Measurements from ENCODE around the gene IL13. TPM values are rescaled to one million over a fixed set of nuclear protein-coding genes. Genes with fewer than 3 reads are reported as not detected.
"Not testable (repeated sequence)": the region's sequence is repeated elsewhere in the genome, so short reads cannot be mapped to it uniquely, and the experiment has no call there.

Gene IL13
- total RNA-seq, 1 experiment from 2014 or later, result not detected

GRCh38 chr5:132629230-132629944 is 28.6 kb upstream of the IL13 start:
- no peak for DNase-seq (ENCODE audit: low spot score)

GRCh38 chr5:132633587-132633986 is 24.4 kb upstream of the IL13 start:
- H3K4me1 Mint-ChIP-seq; CTCF ChIA-PET; H3K27ac Mint-ChIP-seq; H3K27me3 Mint-ChIP-seq (ENCODE audit: low read depth); DNase-seq (ENCODE audit: low spot score); ATAC-seq; H3K4me3 Mint-ChIP-seq; H3K9me3 Mint-ChIP-seq: not testable (repeated sequence)
- POLR2A ChIA-PET, result interaction anchor here (0.5 kb wide), 1 partner anchor 75 kb away, joined by 6 read pairs; no protein-coding TSS in a partner anchor
- H3K36me3 Mint-ChIP-seq, result peaks cover 15% of the 10 kb centered on the region

More at GRCh38 chr5:132629230-132629944, 28.6 kb upstream of the IL13 start:
- Mint-ChIP-seq H3K27ac (no peak overlapping the region), H3K4me3 (no peak overlapping the region), H3K9me3 (no peaks in the 10 kb centered on the region), H3K36me3 (peaks cover 4% of the 10 kb centered on the region), H3K4me1 (no peaks in the 10 kb centered on the region), H3K27me3 (ENCODE audit: low read depth) (no peaks in the 10 kb centered on the region)
- ChIA-PET CTCF (interaction anchor here (0.9 kb wide), 1 partner anchor 86 kb away, joined by 3 read pairs; no protein-coding TSS in a partner anchor), POLR2A (no interaction called here)
- no peak for ATAC-seq
- no peak for TF ChIP-seq GRHL2 (CRISPR knock-in tag; IDR thresholded peaks at IDR 0.05; ENCODE audit: insufficient replicate concordance, severe bottlenecking)
- TF ChIP-seq NFE2L1 (CRISPR knock-in tag; IDR thresholded peaks at IDR 0.05), result no peak
- TF ChIP-seq PRDM15 (CRISPR knock-in tag; IDR thresholded peaks at IDR 0.05), result no peak

- ATAC-seq (no peak), DNase-seq (ENCODE audit: low spot score) (no peak)
- ChIA-PET CTCF (no interaction called here), POLR2A (no interaction called here)
- Mint-ChIP-seq H3K4me1 (no peaks in the 10 kb centered on the region), H3K27ac (no peak overlapping the region), H3K27me3 (ENCODE audit: low read depth) (no peaks in the 10 kb centered on the region), H3K9me3 (no peaks in the 10 kb centered on the region), H3K36me3 (peaks cover 20% of the 10 kb centered on the region), H3K4me3 (no peak overlapping the region)
- TF ChIP-seq ZNF671 (CRISPR knock-in tag; IDR thresholded peaks at IDR 0.05), result no peak
These were observed 22.1 kb upstream of the IL13 start for GRCh38 chr5:132635873-132636272.

- H3K9me3 Mint-ChIP-seq, result no peaks in the 10 kb centered on the region
These were observed 20.7 kb upstream of the IL13 start for GRCh38 chr5:132637241-132637640.

More at GRCh38 chr5:132637241-132637640, 20.7 kb upstream of the IL13 start:
- Mint-ChIP-seq H3K36me3 (peaks cover 27% of the 10 kb centered on the region), H3K27ac (no peak overlapping the region), H3K4me3 (no peak overlapping the region), H3K27me3 (ENCODE audit: low read depth) (no peaks in the 10 kb centered on the region), H3K4me1 (no peaks in the 10 kb centered on the region)
- DNase-seq (ENCODE audit: low spot score), result no peak
- POLR2A ChIA-PET, result no interaction called here
- CTCF ChIA-PET, result no interaction called here
- ATAC-seq, result no peak
- TF ChIP-seq NFATC4 (CRISPR knock-in tag; IDR thresholded peaks at IDR 0.05), result no peak
- no peak for TF ChIP-seq FOXP4 (CRISPR knock-in tag; IDR thresholded peaks at IDR 0.05)
- no peak for TF ChIP-seq RORB (CRISPR knock-in tag; IDR thresholded peaks at IDR 0.05)
- TF ChIP-seq ATF2 (CRISPR knock-in tag; IDR thresholded peaks at IDR 0.05; ENCODE audit: borderline replicate concordance, low read depth), result no peak
- no peak for TF ChIP-seq NFYB (CRISPR knock-in tag; conservative IDR thresholded peaks at IDR 0.05; ENCODE audit: low read depth)
- TF ChIP-seq ERG (CRISPR knock-in tag; IDR thresholded peaks at IDR 0.05), result no peak
- no peak for TF ChIP-seq FOXK1 (CRISPR knock-in tag; IDR thresholded peaks at IDR 0.05)

Data from WTC11 (cell line).